GM19240 (cell line): Measurements from ENCODE around the gene DMD.
"Not testable (repeated sequence)": the region's sequence is repeated elsewhere in the genome, so short reads cannot be mapped to it uniquely, and the experiment has no call there.

Experiments
- DNase-seq: peaks from one replicate; pipeline ENCODE4 v3.0.0; 2011; ENCODE audit warnings: low spot score; ENCODE audit not compliant: insufficient read length

DMD gene

DNA sequence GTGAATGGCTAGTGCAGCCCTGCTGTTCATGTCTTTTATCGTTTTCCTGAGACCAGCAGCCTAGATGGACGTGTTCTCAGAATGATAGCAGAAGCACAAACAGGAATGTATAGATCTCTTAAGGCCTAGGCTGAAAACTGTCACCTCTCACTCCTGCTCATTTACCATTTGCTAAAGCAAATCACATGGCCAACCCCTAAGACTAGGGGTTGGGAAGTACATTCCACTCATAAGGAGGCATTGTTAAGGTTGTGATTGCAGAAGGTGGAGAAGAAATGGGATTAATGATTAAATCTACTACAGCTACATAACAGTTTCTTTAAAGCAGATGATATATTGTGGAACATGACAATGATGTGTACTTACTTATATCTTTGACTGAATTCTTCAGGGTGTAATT is 1602.7 kb downstream of the DMD start:
- no peak for DNase-seq

DNA sequence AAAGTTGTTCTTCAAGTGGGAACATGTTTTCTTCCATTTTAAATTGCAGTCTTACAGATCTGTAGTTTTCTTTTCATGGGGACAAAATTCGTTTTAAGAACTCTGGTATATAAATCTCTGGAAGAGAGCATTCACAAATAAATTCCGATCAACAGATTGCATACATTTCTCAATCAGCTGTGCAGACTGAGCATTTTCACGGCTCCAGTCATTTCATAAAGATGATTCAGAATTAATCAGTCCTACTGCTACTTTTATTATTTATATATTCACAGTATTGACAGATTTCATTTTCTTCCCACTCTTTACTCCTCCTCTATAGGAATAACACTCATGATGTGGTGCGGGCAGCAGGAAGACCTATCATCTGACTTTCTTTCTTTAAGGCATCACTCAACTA is 1604.6 kb downstream of the DMD start:
- no peak for DNase-seq

DNA sequence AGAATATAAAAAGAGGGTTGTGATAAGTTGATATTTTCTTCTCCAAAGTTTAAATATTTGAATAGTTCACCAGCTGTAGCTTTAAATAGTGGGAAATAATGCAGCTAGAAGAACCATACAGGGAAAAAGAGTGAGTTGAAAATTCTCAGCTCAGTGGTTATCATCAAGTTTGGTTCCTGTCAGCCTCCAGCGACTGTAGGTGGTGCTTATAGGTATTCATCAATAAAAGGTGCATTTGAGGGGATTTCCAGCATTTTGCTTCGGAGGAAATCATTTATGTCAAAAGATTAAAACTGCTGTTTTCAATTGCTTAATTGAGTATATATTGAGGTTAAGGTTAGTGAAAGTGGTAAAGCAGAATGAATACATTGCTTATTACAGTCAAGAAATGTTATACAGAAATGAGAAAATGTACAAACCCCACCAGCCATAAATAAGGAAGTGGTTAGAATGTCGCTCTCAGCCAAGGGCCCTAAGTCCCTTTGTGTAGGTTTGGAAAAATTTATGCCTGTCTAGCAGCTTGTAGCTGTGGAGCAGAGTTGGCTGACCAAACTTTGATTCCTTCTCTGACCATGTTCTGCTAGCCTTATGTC is 1606.6 kb downstream of the DMD start:
- DNase-seq: no peak

DNA sequence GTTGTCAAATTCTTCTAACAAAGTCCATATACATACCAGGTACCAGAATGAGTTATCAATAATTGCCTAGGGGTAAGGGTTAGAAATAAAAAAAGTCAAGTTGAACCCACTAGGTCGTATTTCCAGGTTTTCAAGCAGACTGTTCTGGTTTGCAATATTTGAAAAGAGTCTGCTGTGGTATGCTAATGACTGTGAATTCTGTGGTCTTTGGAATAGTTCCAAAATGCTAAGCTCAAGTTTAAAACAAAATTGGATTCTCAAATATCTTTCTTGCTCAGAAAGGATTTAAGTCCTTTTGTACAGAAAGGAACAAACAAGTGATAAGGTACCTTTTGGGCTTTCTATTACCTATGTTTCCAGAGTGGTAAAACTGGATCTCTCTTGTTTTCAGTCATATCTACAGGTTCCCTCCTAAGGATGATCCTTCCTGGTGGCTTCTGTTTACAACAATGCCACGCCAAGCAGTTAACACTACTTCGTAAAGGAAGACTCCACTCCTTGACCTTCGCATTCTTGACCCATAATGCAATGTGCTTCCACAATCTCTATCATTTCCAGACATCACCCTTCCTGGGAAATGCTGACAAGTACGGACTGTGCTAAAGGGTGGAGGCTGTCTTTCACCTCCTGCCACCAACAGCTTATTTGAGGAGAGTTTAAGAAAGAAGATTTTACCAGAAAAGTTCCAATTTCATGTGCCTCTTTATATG is 1607.8 kb downstream of the DMD start:
- DNase-seq: no peak

DNA sequence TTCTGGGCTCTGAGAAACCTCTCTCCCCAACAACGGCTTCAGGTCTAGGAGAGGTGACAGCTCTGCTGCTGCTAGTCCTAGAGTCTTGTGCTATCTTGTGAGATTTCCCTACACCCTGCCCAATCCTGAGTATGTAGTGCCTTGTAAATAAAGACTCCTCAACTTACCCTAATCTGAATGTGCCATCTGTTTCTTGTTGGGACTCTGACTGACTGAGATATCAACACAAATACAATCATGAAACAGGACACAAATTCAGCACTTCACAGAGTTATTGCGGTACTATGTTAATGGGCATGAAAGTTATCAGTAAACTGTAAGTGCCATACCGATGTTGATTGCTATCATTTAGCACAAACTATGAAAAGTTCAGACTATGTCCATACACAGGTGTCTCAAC is 1610.5 kb downstream of the DMD start:
- no peak for DNase-seq

DNA sequence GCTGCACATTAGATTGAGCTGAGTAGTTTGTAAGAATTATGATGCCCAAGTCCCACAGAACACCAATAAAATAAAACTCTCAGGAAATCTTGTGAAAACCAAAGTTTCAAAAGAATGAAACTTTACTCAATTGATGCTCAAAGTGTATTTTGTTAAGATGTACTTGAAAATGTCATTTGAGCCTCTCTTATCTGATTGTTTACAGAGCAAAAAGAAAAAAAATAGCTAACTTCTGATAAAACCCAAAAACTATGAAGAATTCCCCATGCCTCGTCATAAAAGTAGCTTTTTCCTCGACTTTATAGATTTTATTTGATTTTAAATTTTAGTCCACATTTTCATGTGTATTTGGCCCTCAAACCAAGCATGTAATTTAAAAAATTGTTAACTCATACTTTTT is 1618.0 kb downstream of the DMD start:
- no peak for DNase-seq

DNA sequence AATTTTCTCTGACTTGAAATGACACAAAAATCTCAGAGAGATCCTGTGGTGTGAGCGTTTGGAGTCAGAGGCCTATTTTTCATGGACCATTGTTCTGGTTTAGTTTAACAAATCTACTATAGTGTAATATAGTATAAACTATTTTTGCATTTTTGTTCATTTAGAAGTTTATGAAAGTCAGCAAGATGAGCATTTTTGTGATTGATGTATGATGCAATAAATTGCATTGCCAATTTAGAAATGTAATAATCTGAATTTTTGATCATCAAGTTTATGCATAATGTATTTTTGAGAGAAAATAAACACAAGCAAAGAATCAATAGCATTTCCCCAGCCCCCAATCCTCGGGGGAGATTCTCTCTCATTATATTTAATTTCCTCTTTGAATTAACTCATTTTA is 1620.0 kb downstream of the DMD start:
- no peak for DNase-seq

DNA sequence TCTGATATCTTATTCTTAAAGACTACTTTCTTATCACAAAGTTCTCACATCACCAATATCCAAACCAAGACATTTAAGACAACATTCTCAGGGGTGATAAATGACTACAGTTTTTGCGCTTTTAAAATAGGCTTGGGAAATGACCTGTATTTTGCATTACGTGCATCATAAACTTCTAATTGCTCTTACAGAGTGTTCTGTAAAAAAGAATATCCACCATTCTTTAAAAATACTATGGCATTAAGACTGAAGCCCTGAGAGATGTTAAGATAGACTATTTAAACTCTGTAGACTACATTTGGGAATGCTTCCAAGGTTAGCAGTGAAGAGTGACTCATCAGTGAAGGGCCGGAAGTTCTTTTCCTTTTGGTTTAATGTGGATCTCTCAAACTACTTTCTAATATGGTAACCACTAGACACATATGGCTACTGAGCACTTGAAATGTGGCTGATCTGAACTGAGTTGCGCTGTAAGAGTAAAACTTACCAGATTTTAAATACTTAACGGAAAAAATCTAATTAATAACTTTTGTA is 1620.7 kb downstream of the DMD start:
- no peak for DNase-seq

DNA sequence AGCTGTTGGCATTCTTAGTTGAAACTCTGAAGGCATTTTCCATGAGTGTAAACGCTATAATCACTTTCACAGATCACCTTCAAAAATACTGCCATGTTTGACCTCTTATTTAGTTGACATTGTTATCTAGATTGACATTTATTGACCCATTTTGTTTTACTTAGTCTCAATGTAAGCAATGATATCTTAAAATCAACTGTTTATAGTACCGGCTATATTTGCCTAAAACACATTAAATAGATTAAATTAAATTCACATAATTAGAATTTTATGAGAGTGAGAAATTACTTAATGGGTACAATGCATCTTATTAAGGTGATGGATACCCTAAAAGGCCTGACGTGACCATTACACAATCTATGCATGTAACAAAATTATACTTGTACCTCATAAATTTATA is 1621.8 kb downstream of the DMD start:
- DNase-seq: no peak

DNA sequence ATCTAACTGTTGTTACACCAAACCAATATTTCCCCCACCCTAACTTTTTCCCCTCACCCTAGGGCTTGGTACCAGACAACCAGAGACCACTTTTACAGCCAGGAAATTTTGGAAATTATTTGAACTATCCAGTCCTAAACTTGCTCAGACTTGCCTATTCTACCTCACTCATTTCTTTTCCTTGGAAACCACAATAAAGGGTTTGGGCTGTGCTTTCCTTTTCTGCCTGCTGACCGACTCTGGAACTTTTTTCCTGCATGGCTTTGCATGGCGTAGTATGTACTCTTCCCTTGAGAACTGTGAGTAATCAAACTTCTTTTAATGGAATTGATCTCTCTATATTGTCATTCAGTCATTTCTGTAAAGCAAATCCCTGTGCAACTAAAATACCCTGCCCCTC is 1623.0 kb downstream of the DMD start:
- DNase-seq: no peak

DNA sequence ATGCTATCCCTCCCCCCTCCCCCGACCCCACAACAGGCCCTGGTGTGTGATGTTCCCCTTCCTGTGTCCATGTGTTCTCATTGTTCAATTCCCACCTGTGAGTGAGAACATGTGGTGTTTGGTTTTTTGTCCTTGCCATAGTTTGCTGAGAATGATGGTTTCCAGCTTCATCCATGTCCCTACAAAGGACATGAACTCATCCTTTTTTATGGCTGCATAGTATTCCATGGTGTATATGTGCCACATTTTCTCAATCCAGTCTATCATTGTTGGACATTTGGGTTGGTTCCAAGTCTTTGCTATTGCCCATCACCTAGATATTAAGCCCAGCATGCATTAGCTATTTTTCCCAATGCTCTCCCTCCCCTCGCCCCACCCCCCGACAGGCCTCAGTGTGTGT is 1627.5 kb downstream of the DMD start:
- not testable (repeated sequence) for DNase-seq

DNA sequence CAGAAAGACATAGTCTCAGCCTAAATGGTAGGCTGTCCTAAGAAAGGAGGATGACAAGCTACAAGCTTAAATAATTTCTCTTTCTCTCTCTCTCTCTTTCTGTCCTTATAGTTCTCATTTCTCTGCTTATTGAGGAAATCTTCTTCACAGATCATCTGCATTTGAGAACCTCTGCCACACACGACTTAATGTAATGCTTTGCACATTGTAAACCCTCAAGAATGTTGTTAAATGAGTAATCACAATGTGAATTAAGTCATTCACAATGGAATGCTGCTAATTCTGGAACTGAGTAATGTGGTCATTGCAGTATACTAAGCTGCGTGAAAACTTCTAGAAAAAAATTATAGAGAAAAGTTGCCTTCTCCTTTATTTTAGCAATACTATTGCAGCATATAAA is 1630.6 kb downstream of the DMD start:
- DNase-seq: no peak

DNA sequence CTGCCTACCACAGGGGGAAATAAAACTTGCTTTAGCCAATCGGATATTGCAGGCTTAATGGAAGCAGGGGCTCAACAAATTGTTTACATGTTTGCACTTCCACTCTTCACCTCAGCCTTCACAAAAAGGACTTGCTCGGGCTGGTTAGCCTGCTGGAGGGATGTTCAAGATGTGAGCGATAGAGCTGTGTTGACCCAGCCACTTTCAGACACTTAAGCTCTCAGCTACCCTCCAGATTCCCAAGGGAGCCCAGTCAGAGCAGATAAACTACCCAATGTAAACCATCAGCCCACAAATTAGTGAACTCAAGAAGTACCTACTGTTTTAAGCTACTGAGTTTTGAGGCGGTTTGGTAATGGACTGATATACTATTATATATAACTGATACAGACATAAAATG is 1631.1 kb downstream of the DMD start:
- no peak for DNase-seq

DNA sequence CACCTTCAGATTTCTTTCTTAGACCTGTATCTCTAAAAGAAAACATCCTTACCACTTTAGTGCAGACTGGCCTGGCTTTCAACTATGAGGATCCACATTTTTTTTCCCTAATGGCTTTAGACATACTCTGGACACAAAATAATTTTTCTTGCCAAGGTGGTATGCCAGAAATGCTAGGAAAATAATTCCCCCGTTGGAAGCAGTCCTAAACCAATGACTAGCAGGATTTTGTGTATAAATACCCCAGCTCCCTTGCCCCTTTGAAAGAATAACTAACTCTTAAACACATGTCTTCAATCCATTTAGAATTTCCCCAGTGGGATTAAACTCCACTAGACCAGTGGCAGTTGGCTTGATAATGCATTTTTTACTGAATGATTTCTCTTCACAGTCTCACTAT is 1639.0 kb downstream of the DMD start:
- DNase-seq: no peak

DNA sequence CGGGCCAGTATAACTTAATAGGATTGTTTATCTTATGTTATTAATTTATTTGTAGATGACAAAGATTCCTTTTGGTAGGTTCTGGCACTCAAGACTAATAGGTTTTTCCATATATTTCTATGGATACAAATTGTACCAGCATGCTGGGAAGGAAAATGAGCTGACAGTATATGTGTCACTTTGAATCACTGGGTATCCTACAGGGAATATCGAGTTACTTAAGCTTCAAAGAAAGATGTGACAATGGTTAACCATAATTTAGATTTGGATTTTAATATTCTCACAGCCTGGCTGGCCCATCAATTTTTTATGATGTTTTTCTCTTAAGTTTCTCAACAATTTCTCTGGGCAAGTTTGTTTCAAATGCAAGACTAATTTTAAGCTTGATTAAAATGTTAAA is 1640.7 kb downstream of the DMD start:
- DNase-seq: no peak

DNA sequence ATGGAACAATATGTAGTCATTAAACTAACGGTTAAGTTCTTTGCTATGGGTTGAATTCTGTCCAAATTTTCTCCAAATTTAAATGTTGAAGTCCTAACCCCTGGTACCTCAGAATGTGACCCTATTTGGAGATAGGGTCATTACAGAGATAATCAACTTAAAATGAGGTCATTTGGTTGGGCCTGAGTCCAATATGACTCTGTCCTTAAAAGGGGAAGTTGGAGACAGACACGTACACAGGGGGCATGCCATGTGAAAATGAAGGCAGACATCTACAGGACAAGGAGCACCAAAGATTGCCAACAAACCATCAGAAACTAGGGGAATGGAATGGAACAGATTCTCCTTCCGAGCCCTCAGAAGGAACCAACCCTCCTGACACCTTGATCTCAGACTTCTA is 1647.6 kb downstream of the DMD start:
- no peak for DNase-seq

DNA sequence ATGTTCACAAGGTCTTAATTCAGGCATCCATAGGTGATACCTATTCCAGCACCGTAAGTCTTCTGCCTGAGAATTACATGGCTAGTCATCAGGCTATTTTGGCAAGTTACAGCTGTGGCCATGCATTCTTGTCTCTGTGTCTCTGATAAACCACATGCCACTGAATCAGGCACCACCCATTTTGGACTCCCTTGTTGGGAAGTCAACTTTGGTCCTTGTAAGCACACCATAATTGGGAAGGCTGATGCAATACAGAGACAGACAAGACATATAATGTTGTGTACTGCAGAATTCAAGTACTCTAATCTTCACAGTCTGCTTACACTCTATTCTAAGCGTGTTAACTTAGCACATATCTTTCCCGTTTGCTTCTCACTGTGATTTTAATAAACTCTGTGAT is 1655.8 kb downstream of the DMD start:
- no peak for DNase-seq

DNA sequence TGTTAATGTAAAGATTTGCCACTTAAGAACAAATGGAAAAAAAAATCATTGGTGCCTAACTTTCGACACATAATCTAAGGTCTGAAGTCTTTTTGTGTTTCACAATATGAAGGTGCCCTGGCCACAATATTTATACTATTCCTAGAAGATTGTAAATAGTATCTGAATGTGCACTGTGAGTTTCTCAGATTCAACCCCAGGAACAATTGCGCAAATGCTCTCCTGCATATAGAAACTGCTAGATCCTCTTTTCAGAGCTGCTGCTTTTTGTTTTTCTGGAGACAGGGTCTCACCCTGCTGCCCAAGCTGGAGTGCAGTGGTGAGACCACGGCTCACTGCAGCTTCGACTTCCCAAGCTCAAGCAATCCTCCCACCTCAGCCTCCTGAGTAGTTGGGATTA is 1659.4 kb downstream of the DMD start:
- DNase-seq: no peak

DNA sequence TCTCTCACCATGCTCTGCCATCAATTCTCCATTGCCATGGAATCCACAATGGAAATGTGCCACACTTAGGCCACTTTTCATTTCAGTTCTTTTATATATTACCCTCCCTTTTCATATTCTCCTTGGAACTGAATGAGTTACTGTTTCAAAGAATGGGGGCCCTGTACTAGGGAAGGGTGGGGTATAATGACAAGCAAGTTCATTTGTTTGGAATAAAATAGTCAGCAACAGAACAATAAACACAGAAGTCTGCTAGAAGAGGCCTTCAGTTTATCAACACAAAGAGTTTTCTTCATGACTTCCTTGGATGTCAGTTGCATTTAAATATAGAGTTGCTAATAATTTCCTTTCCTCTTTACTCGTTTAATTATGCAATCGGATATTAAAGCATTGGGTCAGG is 1661.2 kb downstream of the DMD start:
- no peak for DNase-seq

DNA sequence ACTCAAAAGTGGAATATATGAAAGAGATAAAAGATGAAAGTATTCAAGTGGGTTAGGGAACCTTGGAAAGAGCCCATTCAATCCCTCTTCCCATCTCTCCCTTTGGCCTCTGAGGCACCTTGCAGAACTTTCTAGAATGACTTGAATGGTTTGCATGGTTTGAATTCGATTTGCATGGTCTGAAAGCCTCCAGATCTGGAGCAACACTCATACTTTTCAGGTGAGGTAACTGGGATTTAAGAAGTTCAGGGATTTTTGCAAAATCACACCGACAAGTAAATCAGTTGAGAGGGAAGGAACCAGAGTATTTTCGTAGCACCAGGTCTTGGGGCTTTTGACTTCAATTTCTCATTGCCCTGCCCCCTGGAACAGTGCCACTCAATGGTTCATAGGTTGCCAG is 1663.5 kb downstream of the DMD start:
- DNase-seq: no peak

DNA sequence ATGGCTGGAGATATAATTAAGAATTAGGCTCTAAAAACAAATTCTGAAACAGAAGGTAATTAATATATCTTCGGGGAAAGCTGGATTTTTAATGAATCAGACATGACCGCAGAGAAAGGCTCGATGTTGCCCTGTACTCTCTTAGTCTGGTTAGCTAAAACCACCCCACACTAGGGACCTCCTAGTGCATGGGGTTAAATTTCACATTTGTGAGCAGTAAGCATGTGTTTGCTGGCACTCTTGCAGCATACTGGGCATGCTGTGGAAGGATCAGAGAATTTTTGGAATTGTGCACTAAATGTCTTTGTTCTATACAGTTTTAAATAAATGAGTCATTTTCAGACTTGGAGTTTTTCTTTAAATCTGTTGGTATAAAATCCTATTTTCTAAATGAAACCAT is 1663.9 kb downstream of the DMD start:
- no peak for DNase-seq

DNA sequence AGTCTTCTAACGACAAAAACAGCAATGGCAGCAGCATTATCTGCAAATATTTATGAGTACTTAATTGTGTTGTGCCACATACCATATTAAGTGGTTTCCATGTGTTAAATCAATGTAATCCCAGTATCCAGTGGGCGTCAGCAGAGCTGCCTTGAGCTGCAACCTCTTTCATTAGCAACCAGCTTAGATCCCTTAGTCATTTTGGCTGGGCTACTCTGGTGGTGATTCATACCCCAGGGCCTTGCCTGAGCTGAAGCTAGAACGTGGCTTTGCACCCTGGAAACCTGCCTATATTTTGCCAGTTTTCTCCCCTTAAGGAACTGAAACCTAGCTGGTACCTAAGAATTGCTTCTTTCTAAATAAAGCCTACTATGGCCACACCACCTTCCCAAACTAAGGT is 1665.2 kb downstream of the DMD start:
- DNase-seq: no peak

DNA sequence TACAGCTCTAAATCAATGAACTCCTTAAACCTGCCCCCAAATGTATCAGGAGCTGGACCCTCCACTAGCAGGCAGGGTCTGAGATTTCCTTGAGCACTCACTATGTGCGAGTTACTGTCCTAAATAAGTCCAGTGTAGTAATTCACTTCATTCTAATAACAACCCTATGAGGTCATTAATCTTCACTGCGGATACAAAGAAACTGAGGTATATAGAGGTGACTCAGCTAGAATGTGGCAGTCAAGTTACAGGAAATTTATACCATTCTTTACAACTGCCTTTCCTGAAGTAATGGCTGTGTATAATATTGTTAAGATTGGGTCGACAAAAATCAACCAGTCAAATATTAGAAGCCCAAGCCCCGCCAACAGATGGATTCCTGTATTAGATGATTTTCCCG is 1665.6 kb downstream of the DMD start:
- no peak for DNase-seq
